Measurements from ENCODE around the gene TNFRSF25.
"Not testable (repeated sequence)": the region's sequence is repeated elsewhere in the genome, so short reads cannot be mapped to it uniquely, and the experiment has no call there.

The TNFRSF25 gene

GRCh38 chr1:6496365-6496721 lies 30.4 kb upstream of the TNFRSF25 start:
- Mint-ChIP-seq H3K4me1 (peaks cover 13% of the 10 kb centered on the region), H3K27ac (no peak overlapping the region), H3K36me3 (no peaks in the 10 kb centered on the region), H3K9me3 (no peaks in the 10 kb centered on the region), H3K4me3 (no peak overlapping the region), H3K27me3 (peaks cover 20% of the 10 kb centered on the region)
- ATAC-seq (ENCODE audit: low read depth) (no peak), DNase-seq (ENCODE audit: low spot score in 2 of 2) (no peak)

GRCh38 chr1:6495540-6496364 lies 29.8 kb upstream of the TNFRSF25 start:
- Mint-ChIP-seq H3K9me3 (no peaks in the 10 kb centered on the region), H3K4me3 (no peak overlapping the region), H3K4me1 (peaks cover 17% of the 10 kb centered on the region), H3K27ac (no peak overlapping the region), H3K27me3 (peaks cover 16% of the 10 kb centered on the region), H3K36me3 (no peaks in the 10 kb centered on the region)
- DNase-seq (ENCODE audit: low spot score in 2 of 2) (no peak), ATAC-seq (ENCODE audit: low read depth) (no peak)

DNA sequence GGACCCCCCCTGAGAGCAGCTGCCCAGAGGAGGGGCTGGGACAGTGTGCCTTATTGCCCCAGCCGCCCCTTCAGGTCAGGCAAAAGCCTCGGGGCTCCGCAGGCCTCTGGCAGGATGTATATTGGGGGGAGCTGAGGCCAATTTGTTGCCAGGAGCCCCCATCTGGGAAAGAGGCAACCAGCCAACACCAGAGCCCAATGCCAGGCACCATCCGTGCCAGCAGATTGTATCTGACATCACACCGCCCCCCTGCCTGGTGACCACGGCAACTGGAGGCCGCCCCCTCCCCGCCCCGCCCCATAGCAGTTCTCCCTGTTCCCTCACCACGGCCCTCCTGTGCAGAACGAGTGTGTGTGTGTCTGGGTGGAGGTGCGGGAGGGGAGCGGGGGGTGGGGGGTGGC lies 29.1 kb upstream of the TNFRSF25 start:
- no peak for DNase-seq (ENCODE audit: low spot score in 2 of 2)
- Mint-ChIP-seq H3K27ac (no peak overlapping the region), H3K9me3 (no peaks in the 10 kb centered on the region), H3K36me3 (no peaks in the 10 kb centered on the region), H3K4me3 (no peak overlapping the region), H3K4me1 (peaks cover 17% of the 10 kb centered on the region), H3K27me3 (peaks cover 12% of the 10 kb centered on the region)
- ATAC-seq (ENCODE audit: low read depth), result no peak

DNA sequence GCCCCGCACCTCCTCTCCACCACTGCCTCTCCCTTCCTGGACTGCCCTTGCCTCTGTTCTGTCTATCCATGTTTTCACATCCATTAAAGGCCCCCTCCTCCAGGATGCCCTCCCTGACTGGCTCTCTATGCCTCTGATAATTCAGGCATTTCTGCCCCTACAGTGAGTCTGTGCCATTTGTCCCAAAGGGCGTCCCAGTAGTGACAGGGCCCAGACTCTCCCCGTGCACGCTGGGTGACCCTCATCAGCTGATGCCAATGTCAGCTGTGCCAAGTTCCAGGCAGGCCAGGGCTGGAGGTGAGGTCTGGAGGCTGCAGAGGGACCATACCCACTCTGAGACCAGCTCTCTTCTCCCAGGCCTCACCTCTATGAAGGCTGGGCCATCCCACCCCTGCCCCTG lies 28.7 kb upstream of the TNFRSF25 start:
- DNase-seq (ENCODE audit: low spot score in 2 of 2), result no peak
- Mint-ChIP-seq H3K9me3 (no peaks in the 10 kb centered on the region), H3K36me3 (no peaks in the 10 kb centered on the region), H3K27ac (no peak overlapping the region), H3K4me3 (no peak overlapping the region), H3K4me1 (peaks cover 17% of the 10 kb centered on the region), H3K27me3 (peaks cover 12% of the 10 kb centered on the region)
- ATAC-seq (ENCODE audit: low read depth), result no peak

- not testable (repeated sequence) for H3K4me3 Mint-ChIP-seq; H3K27ac Mint-ChIP-seq; DNase-seq (ENCODE audit: low spot score in 2 of 2); H3K36me3 Mint-ChIP-seq; H3K27me3 Mint-ChIP-seq; H3K9me3 Mint-ChIP-seq; ATAC-seq (ENCODE audit: low read depth)
- H3K4me1 Mint-ChIP-seq, result peaks cover 17% of the 10 kb centered on the region
Measured at GRCh38 chr1:6493834-6494223, 27.9 kb upstream of the TNFRSF25 start.

- no peaks in the 10 kb centered on the region for H3K9me3 Mint-ChIP-seq
- DNase-seq (ENCODE audit: low spot score in 2 of 2) (no peak), ATAC-seq (ENCODE audit: low read depth) (no peak)
- no peak overlapping the region for H3K27ac Mint-ChIP-seq
- H3K36me3 Mint-ChIP-seq, result no peaks in the 10 kb centered on the region
- H3K4me1 Mint-ChIP-seq, result peaks cover 12% of the 10 kb centered on the region
- H3K4me3 Mint-ChIP-seq, result peak overlapping the region; percentile 74
- H3K27me3 Mint-ChIP-seq, result peaks cover 11% of the 10 kb centered on the region
Measured at GRCh38 chr1:6491966-6492365, 26.0 kb upstream of the TNFRSF25 start.

DNA sequence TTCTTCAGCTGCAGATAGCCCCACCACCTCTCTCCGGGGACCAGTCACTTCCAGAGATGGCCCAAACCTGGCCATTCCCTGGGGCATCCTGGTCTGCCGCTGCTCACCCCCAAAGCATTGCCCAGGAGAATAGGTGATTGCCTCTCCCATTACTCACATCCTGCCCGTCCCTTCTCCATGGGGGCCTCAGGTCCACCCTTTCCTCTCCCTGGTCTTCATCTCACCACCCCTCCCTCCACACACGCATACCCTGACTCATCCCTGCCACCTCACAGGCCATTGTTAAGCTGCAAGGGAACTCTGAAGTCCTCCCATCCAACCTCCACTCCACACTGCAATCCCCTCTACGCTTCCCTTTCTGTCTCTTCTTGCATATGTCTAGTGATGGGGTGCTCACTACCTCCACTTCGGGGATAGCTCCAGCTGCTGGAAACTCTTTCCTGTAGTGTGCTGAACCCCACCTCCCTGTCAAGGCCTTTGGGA lies 25.5 kb upstream of the TNFRSF25 start, which contains the start of gene PLEKHG5:
PLEKHG5 (minus strand) TSS at position 188 of the 483 bp plus-strand sequence. CDS start 14,096 bp downstream, outside the sequence.
- H3K27ac Mint-ChIP-seq, result no peak within 1 kb of the TSS
- H3K27me3 Mint-ChIP-seq, result peaks cover 11% of the 10 kb centered on the region
- no peaks in the 10 kb centered on the region for H3K9me3 Mint-ChIP-seq
- no peaks in the 10 kb centered on the region for H3K36me3 Mint-ChIP-seq
- DNase-seq (ENCODE audit: low spot score in 2 of 2) (no peak), ATAC-seq (ENCODE audit: low read depth) (no peak)
- H3K4me3 Mint-ChIP-seq, result peak within 1 kb of the TSS; percentile 74
- H3K4me1 Mint-ChIP-seq, result peaks cover 14% of the 10 kb centered on the region

DNA sequence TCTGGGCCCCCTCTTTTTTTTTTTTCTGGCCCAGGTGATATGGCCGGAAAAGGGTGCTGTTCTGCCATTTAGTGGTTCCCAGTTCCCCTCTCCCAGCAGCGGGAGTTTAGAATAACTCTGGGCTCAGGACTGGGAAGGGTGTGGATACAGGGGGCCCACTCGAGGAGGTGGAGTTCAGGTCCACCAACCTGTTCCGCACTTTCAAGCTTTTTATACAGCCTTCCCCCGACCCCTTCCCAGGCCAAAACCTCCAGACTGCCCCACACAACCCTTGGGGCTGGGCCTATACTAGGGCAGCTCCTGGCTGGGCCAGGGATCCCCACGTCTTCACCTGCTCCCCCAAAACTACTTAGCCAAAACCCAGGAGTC lies 25.1 kb upstream of the TNFRSF25 start:
- Mint-ChIP-seq H3K4me3 (peak overlapping the region; percentile 74), H3K27me3 (peaks cover 16% of the 10 kb centered on the region), H3K36me3 (no peaks in the 10 kb centered on the region), H3K4me1 (peaks cover 17% of the 10 kb centered on the region), H3K27ac (no peak overlapping the region), H3K9me3 (no peaks in the 10 kb centered on the region)
- DNase-seq (ENCODE audit: low spot score in 2 of 2), result no peak
- ATAC-seq (ENCODE audit: low read depth), result no peak

DNA sequence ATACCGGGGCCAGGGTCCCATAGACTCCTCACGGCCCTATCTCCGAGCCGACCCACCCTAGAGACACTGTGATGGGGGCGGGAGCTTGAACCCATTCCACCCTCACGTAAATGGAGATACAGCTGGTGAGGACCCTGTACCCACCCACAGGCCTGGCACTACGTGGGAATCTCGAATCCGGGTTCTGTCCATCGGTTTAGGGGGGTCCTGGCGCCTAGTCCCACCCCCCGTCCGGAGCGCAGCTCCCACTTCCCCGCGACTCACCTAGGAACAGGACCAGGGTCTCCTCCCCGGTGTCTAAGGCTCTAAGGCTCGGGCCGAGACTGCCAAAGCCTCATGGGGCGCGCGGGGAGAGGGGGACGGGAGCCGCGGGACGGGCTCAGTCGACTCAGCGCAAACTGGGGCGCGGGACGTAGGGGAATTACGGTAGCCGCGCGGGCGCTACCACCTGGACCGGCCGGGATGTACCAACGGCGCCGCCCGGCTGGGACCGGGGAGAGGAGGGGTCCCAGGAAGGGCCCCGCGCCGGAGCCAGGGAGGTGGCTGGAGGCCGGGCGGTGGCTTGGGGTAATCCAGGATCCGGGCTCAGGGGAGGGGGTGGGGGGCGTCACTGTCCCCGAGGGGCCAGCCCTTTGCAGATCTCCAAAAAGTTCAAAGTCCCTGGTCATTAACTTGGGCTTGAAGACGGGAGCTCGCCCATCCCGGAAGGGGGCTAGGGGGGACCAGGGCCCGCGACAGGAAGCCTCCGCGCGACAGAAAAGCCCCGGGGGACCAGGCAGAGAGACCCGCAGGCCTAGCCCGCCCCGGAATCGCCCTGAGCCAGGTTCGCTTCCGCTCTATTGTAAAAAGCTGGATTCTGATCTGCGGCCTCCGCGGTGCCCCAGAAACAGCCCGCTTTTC lies 24.5 kb upstream of the TNFRSF25 start:
- H3K27me3 Mint-ChIP-seq, result peaks cover 18% of the 10 kb centered on the region
- DNase-seq (ENCODE audit: low spot score in 2 of 2), result peak in 1 of 2 donors; percentile 51
- no peaks in the 10 kb centered on the region for H3K9me3 Mint-ChIP-seq
- peak; percentile 52 for ATAC-seq (ENCODE audit: low read depth)
- H3K27ac Mint-ChIP-seq, result no peak overlapping the region
- peaks cover 15% of the 10 kb centered on the region for H3K4me1 Mint-ChIP-seq
- peak overlapping the region; percentile 74 for H3K4me3 Mint-ChIP-seq
- no peaks in the 10 kb centered on the region for H3K36me3 Mint-ChIP-seq

DNA sequence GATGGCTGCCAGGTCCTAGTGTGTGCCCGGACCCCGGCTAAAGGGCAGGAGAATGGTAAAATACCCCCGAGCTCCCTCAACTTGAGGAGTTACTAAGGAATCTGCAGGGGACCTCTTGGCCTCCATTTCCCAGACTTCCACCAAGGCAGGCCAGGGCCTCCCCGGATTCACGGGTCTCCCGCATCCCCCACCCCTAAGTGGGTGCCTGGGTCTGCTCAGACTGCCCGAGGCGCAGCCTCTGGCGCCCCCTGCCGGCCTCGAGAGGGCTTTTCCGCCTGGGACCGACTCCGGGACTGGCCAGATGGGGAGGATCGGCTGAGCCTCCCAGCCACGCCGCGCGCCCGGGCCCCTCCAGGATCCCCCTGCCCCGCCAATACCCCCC lies 23.8 kb upstream of the TNFRSF25 start:
- Mint-ChIP-seq H3K4me1 (peaks cover 16% of the 10 kb centered on the region), H3K4me3 (peak overlapping the region; percentile 74), H3K27me3 (peaks cover 18% of the 10 kb centered on the region), H3K9me3 (no peaks in the 10 kb centered on the region), H3K36me3 (no peaks in the 10 kb centered on the region), H3K27ac (no peak overlapping the region)
- DNase-seq (ENCODE audit: low spot score in 2 of 2) (peak; percentile 71 to 83), ATAC-seq (ENCODE audit: low read depth) (peak; percentile 76)

DNA sequence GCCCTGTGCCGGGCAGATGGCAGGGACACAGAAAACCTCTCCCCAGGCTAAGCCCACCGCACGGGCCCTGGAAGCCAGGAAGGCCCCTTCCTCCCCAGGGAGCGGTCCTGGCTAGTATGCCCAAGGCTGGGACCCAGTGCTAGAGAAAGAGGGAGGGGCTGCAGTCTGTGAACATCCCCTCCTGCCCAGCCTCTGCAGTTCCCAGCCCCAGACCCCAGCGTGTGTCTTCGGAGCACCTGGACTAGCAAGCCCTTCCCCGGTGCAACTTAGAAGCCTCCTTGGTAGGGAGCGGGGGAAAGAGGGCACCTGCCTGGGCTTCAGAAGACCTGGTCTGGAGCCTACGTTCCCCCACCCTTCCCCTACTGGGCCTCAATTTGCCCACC lies 23.4 kb upstream of the TNFRSF25 start:
- peaks cover 17% of the 10 kb centered on the region for H3K4me1 Mint-ChIP-seq
- DNase-seq (ENCODE audit: low spot score in 2 of 2) (no peak), ATAC-seq (ENCODE audit: low read depth) (no peak)
- H3K27ac Mint-ChIP-seq, result no peak overlapping the region
- no peaks in the 10 kb centered on the region for H3K36me3 Mint-ChIP-seq
- H3K9me3 Mint-ChIP-seq, result no peaks in the 10 kb centered on the region
- H3K27me3 Mint-ChIP-seq, result peaks cover 22% of the 10 kb centered on the region
- H3K4me3 Mint-ChIP-seq, result peak overlapping the region; percentile 3

DNA sequence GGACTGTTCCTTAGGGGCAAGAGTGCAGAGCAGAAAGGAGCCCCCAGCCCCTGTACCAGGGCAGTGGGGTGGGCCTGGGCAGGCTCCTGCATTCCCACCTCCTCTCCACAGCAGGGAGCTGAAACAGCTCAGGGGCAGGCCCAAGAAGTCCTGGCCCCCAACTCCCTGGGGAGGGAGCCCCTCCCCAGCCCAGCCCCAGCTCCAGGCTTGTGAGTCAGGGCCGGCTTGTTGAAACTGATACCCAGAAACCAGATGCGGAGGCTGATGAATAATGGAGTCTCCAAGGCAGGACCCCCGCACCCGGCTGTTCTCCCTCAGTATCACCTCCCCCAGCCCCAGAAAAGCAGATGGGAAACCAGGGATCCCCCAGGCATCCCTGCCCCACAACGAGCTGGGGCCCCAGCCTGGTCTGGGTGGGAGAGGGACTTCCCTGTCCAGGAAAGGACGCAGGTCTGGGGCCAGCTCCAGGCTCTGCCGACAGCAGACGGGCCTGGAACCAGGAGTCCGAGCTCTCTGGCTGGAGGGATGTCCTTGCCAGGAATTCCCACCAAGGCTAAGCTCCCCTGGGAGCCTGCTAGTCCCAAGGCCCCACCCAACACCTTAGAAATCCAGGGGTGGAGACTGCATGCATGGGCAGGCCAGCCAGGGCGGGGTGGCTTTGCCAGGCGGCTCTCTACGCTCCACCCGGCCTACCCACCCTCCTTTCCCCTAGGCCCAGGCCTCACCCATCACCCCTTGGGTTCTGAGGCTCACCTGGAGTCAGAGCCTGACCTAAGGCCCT lies 22.8 kb upstream of the TNFRSF25 start:
- no peaks in the 10 kb centered on the region for H3K9me3 Mint-ChIP-seq
- peaks cover 22% of the 10 kb centered on the region for H3K27me3 Mint-ChIP-seq

DNA sequence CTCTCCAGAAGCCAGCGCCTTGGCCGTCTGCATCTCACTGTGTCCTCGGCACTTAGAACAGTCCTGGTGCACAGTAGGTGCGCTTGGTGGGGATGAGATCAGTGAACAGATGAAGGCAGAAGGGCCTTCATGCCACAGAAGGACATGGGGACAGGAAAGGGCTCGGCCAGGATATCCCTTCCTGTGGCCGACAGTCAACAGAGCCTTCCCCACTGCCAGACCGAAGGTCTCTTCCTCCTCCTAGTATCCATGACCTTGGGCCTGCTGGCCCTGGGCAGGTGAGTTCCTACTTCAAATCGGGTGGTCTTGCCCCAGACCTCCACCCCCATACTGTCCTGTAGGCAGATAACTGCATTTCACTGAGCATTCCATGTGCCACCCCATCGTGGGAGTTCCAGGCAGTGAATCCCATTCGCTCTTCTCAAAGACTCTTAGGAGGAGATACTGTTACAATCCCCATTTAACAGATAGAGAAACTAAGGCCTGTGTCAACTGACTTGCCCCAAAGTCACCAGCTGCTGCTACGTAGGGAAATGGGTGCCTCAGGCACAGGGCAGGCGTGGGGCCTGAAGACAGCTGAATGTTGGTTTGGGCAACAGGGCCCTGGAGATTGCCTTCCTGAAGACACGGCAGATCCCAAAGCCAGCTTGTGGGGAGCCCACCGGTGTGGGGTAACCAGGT lies 22.0 kb upstream of the TNFRSF25 start:
- Mint-ChIP-seq H3K9me3 (no peaks in the 10 kb centered on the region), H3K36me3 (no peaks in the 10 kb centered on the region), H3K27ac (no peak overlapping the region), H3K4me3 (no peak overlapping the region), H3K4me1 (peaks cover 17% of the 10 kb centered on the region), H3K27me3 (peaks cover 22% of the 10 kb centered on the region)
- DNase-seq (ENCODE audit: low spot score in 2 of 2) (no peak), ATAC-seq (ENCODE audit: low read depth) (no peak)

More for the DNA sequence above, 22.8 kb upstream of the TNFRSF25 start:
- no peak overlapping the region for H3K27ac Mint-ChIP-seq
- no peaks in the 10 kb centered on the region for H3K36me3 Mint-ChIP-seq
- H3K4me1 Mint-ChIP-seq, result peaks cover 17% of the 10 kb centered on the region
- DNase-seq (ENCODE audit: low spot score in 2 of 2), result no peak
- no peak for ATAC-seq (ENCODE audit: low read depth)
- no peak overlapping the region for H3K4me3 Mint-ChIP-seq

All from memory B cell (primary cell).